ENCODE measurements around the gene TRMT1L.

GRCh38 chr1:185200889-185201288, 44.1 kb upstream of the TRMT1L start:
- TF ChIP-seq CTCF (conservative IDR thresholded peaks at IDR 0.05; ENCODE audit: low read depth, low read length) (no peak), EZH2 (IDR thresholded peaks at IDR 0.05; ENCODE audit: low read length, unreplicated experiment) (no peak)
